Measurements from ENCODE around the gene TGFB1I1.

The TGFB1I1 gene

GRCh38 chr16:31504159-31504558, 32.2 kb downstream of the TGFB1I1 start:
- DNase-seq (ENCODE audit: low read depth, low spot score): no peak
- TF ChIP-seq, protein P1, sequence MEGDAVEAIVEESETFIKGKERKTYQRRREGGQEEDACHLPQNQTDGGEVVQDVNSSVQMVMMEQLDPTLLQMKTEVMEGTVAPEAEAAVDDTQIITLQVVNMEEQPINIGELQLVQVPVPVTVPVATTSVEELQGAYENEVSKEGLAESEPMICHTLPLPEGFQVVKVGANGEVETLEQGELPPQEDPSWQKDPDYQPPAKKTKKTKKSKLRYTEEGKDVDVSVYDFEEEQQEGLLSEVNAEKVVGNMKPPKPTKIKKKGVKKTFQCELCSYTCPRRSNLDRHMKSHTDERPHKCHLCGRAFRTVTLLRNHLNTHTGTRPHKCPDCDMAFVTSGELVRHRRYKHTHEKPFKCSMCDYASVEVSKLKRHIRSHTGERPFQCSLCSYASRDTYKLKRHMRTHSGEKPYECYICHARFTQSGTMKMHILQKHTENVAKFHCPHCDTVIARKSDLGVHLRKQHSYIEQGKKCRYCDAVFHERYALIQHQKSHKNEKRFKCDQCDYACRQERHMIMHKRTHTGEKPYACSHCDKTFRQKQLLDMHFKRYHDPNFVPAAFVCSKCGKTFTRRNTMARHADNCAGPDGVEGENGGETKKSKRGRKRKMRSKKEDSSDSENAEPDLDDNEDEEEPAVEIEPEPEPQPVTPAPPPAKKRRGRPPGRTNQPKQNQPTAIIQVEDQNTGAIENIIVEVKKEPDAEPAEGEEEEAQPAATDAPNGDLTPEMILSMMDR (IDR thresholded peaks at IDR 0.05; ENCODE audit: insufficient read depth, low read length, missing control alignments): no peak
- POLR2A ChIA-PET: interaction anchor here (2.0 kb wide), 1 partner anchor 16 kb away, joined by 6 read pairs; no protein-coding TSS in a partner anchor
- CTCF ChIA-PET: no interaction called here
- H3K4me3 ChIP-seq (ENCODE audit: low read depth, low read length): no peak overlapping the region

DNA sequence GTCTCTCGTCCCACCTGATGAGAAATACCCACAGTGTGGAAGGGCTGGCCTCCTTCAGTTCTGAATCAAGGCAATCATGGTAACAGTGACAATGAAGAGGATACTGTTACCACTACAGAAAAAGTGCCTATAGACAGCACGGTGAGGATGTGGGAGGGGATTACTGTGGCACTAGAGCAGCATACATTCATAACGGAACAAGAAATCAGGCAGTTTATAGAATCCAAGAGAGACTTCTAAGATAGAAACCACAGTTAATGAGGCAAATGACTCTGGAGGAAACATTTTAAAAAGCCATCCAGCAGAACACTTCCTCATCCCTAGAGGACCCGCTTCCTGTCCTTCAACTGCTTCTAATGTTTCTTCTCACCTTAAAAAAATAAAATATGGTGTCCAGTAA, 33.5 kb downstream of the TGFB1I1 start:
- no peak overlapping the region for H3K4me3 ChIP-seq (ENCODE audit: low read depth, low read length)
- no peak for DNase-seq (ENCODE audit: low read depth, low spot score)
- TF ChIP-seq, protein P1 (IDR thresholded peaks at IDR 0.05; ENCODE audit: insufficient read depth, low read length, missing control alignments): no peak
- POLR2A ChIA-PET: no interaction called here
- CTCF ChIA-PET: no interaction called here

DNA sequence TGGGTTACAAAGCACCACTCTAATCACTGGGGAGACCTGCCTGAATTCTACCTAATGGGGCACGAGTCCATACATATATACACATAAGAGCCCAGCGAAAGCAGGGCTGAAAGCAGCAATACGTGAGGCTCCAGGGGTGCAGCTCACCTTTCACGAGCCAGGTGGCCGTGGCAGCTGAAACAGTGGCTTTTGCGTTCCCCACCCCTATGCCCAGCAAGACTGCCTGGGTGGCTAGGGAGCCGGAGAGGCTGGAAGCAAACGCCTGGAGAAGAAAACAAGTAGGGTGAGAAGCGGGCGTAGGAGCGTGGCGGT, 35.6 kb downstream of the TGFB1I1 start:
- ChIA-PET POLR2A (interaction anchor here (1.0 to 2.0 kb wide), 7 partner anchors 9 to 65 kb away, joined by 3 to 8 read pairs (median 5); partner anchors contain the start of genes ARMC5 and ZNF843), CTCF (interaction anchor here (1.3 to 1.9 kb wide), 5 partner anchors 17 to 189 kb away, joined by 3 to 7 read pairs (median 4); partner anchors contain the start of genes ARMC5 and ZNF843)
- no peak for DNase-seq (ENCODE audit: low read depth, low spot score)
- TF ChIP-seq, protein P1 (IDR thresholded peaks at IDR 0.05; ENCODE audit: insufficient read depth, low read length, missing control alignments): no peak
- H3K4me3 ChIP-seq (ENCODE audit: low read depth, low read length): peak overlapping the region; percentile 96

DNA sequence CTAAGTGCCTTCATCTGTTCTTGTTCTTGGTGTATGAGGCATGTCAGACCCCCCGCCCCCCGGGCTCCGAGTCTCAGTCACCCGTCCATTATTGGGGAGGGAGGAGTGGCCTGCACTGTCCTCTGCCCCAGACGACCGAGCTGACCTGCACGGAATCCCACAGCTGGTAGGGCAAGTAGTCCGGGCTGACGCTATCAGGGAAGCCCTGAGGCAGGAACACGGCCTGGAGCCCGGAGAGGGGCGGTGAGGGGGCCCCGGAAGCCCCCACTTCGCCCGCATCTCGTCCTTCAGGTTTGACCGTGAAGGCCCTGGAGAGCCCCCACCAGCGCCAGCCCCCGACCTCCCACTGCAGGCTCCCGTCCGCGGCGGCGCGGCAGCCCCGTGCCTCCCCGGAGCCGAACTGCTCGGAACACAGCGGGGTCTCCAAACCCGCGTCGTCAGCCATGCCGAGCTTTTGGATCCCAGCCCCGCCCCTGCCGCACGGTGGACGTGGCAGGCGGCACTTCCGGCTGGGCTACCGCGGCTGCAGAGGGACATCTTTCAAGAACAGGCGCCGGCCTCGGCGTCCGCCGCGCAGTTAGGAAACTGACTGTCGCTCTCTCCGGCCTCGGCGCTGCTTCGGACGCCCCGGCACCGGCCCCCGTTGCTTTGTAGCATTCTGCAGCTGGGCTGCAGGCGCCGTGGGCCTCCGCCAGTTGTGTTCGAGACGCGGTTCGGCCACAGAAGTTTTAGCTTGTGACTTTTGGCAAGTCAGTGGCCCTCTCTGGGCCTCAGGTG, 36.2 kb downstream of the TGFB1I1 start, which contains the start of gene RUSF1:
Gene RUSF1 (minus strand): TSS at position 463 of the 777 bp plus-strand sequence. CDS start 18 bp downstream, at position 445.
- H3K4me3 ChIP-seq (ENCODE audit: low read depth, low read length): peak within 1 kb of the TSS; percentile 96
- peak; percentile 38 for DNase-seq (ENCODE audit: low read depth, low spot score)
- TF ChIP-seq, protein P1 (IDR thresholded peaks at IDR 0.05; ENCODE audit: insufficient read depth, low read length, missing control alignments): no peak
- POLR2A ChIA-PET: interaction anchor here (0.7 to 2.0 kb wide), 10 partner anchors 10 to 361 kb away, joined by 3 to 8 read pairs (median 4); partner anchors contain the start of genes ARMC5, TGFB1I1 and ZNF843
- CTCF ChIA-PET: interaction anchor here (1.3 to 1.7 kb wide), 2 partner anchors 17 to 57 kb away, joined by 3 to 4 read pairs; no protein-coding TSS in a partner anchor

- H3K4me3 ChIP-seq (ENCODE audit: low read depth, low read length): peak overlapping the region; percentile 96
- peak; percentile 23 for DNase-seq (ENCODE audit: low read depth, low spot score)
- TF ChIP-seq, protein P1 (IDR thresholded peaks at IDR 0.05; ENCODE audit: insufficient read depth, low read length, missing control alignments): no peak
- ChIA-PET CTCF (interaction anchor here (1.3 kb wide), 1 partner anchor 18 kb away, joined by 3 read pairs; no protein-coding TSS in a partner anchor), POLR2A (interaction anchor here (0.7 to 2.0 kb wide), 9 partner anchors 10 to 362 kb away, joined by 3 to 8 read pairs (median 5); partner anchors contain the start of genes ARMC5 and ZNF843)
These were observed 36.8 kb downstream of the TGFB1I1 start for GRCh38 chr16:31508706-31509195.

GRCh38 chr16:31513126-31513525, 41.2 kb downstream of the TGFB1I1 start:
- CTCF ChIA-PET: no interaction called here
- TF ChIP-seq, protein P1 (IDR thresholded peaks at IDR 0.05; ENCODE audit: insufficient read depth, low read length, missing control alignments): no peak
- H3K4me3 ChIP-seq (ENCODE audit: low read depth, low read length): no peak overlapping the region
- POLR2A ChIA-PET: no interaction called here
- DNase-seq (ENCODE audit: low read depth, low spot score): peak; percentile 80

Data from AG04449 (cell line).